ENCODE results near the gene SLC13A5.
"Not testable (repeated sequence)": the region's sequence is repeated elsewhere in the genome, so short reads cannot be mapped to it uniquely, and the experiment has no call there.

Gene SLC13A5

GRCh38 chr17:6683081-6683684 is 30.0 kb downstream of the SLC13A5 start:
- no peak for FAIRE-seq

- FAIRE-seq, result no peak
These were observed 30.8 kb downstream of the SLC13A5 start for GRCh38 chr17:6682339-6682738.

GRCh38 chr17:6681671-6682070 is 31.5 kb downstream of the SLC13A5 start:
- FAIRE-seq, result no peak

GRCh38 chr17:6681176-6681575 is 32.0 kb downstream of the SLC13A5 start:
- FAIRE-seq, result no peak

- no peak for FAIRE-seq
These were observed 33.9 kb downstream of the SLC13A5 start for GRCh38 chr17:6679241-6679640.

- FAIRE-seq, result no peak
These were observed 35.2 kb downstream of the SLC13A5 start for GRCh38 chr17:6677946-6678345.

GRCh38 chr17:6677158-6677831 is 35.9 kb downstream of the SLC13A5 start:
- no peak for FAIRE-seq

- no peak for FAIRE-seq
These were observed 36.4 kb downstream of the SLC13A5 start for GRCh38 chr17:6676802-6677157.

- no peak for FAIRE-seq
These were observed 37.9 kb downstream of the SLC13A5 start for GRCh38 chr17:6675201-6675825.

- no peak for FAIRE-seq
These were observed 38.6 kb downstream of the SLC13A5 start for GRCh38 chr17:6674586-6674985.

- no peak for FAIRE-seq
These were observed 41.7 kb downstream of the SLC13A5 start for GRCh38 chr17:6671431-6671830.

- FAIRE-seq, result no peak
These were observed 42.2 kb downstream of the SLC13A5 start for GRCh38 chr17:6670999-6671398.

- FAIRE-seq, result no peak
These were observed 42.6 kb downstream of the SLC13A5 start for GRCh38 chr17:6670571-6670970.

GRCh38 chr17:6669479-6670212 is 43.5 kb downstream of the SLC13A5 start:
- FAIRE-seq, result no peak

- FAIRE-seq, result no peak
These were observed 44.3 kb downstream of the SLC13A5 start for GRCh38 chr17:6668727-6669425.

- FAIRE-seq, result no peak
These were observed 45.0 kb downstream of the SLC13A5 start for GRCh38 chr17:6668219-6668618.

GRCh38 chr17:6667516-6667915 is 45.7 kb downstream of the SLC13A5 start:
- no peak for FAIRE-seq

GRCh38 chr17:6666557-6666956 is 46.6 kb downstream of the SLC13A5 start:
- no peak for FAIRE-seq

GRCh38 chr17:6666077-6666521 is 47.1 kb downstream of the SLC13A5 start:
- no peak for FAIRE-seq

- FAIRE-seq, result not testable (repeated sequence)
These were observed 50.0 kb downstream of the SLC13A5 start for GRCh38 chr17:6663200-6663599.

GRCh38 chr17:6661464-6661848 is 51.7 kb downstream of the SLC13A5 start:
- FAIRE-seq, result no peak

GRCh38 chr17:6660805-6661463 is 52.2 kb downstream of the SLC13A5 start:
- no peak for FAIRE-seq

- FAIRE-seq, result no peak
These were observed 53.1 kb downstream of the SLC13A5 start for GRCh38 chr17:6660101-6660500.
